Activated CD4-positive, alpha-beta T cell treated with anti-CD3 and anti-CD28 coated beads for 48 hours (primary cell): ENCODE data around the gene SHD.
A peak's percentile ranks its signal among the peaks of the same experiment; 100 is the strongest.

Experiments
- DNase-seq: peaks from one replicate; pipeline ENCODE4 v3.0.0-alpha.2; 2020

SHD gene

GRCh38 chr19:4298810-4299550 is 19.9 kb downstream of the SHD start:
- DNase-seq, result no peak

- DNase-seq, result no peak
Observed at GRCh38 chr19:4300589-4300988, 21.5 kb downstream of the SHD start.

DNA sequence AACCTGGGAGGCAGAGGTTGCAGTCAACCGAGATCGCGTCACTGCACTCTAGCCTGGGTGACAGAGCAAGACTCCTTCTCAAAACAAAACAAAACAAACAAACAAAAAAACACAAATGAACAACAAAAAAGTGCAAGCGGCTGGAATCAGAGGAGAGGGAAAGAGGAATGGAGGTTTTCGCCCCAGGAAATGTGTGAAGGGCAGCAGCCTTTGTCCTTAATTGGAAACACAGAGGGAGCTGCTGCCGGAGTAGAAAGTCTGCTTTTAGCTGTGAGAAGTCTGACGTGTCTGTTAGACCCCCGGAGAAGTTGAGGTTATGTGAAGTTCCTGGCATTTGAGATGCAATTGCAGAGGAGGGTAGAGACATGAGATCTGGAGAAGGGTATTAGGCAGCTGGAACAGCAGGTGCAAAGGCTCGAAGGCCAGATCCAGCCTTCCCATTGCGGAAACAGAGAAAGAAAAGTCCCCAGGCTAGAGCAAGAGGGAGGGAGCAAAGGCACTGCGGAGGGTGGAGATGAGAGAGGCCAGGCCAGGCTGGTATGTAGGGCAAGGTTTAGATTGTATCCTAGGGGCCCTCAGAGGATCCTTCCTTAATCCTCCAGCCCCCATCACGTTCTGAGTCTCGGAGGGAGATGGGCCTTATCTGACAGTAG is 22.6 kb downstream of the SHD start:
- no peak for DNase-seq

GRCh38 chr19:4302243-4302640 is 23.2 kb downstream of the SHD start, which contains the start of gene TMIGD2:
TSS of gene TMIGD2 (minus strand) at chr19:4302389. CDS start at chr19:4302385, 4 bp downstream.
- peak; percentile 28 for DNase-seq

DNA sequence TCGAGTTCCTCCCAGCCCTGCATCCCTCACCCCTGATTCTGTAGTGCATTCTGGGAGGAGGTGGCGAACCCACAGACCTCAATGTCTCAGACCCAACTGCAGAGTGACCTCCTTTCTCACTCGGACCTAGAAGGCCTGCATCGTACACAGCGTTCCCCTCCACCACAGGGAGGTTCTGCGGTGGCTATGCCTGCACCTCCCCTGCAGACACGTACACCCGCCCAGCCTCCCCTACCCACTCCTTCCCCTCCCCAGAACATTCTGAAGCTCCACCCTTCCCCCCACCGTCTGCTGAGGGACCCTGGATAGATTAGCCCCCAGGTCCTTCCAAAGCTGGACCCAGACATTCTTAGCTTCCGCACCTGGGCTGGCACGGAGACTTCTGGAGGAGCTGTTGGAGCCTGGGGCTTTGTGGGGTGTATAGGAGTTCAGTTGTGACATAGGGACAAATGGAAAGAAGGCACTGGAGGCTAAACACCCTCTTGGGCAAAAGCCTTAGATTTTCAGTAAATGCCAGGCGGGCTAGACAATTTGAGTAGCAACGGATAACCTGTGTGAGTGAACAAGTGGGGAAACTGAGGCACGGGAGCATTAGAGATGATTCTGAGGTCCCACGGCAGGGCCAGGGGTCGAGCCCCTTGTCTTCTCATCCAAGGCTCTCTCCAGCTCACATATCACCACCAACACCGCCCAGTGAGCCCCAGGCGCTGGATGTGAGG is 24.9 kb downstream of the SHD start:
- DNase-seq, result no peak

DNA sequence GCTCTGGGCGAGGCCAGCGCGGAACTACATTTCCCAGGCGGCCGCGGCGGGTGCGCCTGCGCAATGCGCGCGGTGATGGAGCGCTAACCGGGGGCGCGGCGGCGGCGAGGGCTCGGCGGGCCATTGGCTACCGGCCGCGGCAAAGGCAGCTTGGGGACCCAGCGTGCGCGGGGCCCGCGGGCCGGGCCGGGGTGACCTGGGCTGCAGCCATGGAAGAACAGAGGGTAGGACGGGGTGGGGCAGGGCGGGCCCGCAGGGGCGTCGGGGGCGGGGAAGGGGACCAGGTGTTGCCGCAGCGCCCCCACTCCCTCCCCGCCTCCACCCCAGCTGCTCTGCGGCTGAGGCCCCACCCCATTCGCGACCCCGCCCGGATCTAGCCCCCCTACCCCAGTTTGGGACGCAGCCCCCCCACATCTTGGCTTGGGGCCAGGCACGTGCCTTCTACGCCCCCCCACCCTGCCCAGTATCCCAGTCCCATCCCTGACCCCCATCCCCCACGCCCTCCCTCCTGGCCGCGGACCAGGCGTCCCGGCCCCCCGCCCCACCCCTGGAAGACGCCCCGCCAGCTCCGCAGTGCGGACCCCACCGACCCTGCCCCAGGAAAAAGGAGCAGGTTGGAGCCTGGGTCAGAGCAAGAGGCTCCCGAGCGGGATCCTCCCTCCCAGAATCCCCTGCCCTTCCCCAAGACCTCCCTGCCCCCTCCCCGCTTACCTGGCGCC is 25.6 kb downstream of the SHD start, which contains the start of gene FSD1:
TSS of gene FSD1 (plus strand) at position 61 of the 719 bp plus-strand sequence. CDS start at position 210, 149 bp downstream.
- DNase-seq, result peak; percentile 88

GRCh38 chr19:4305257-4305612 is 26.2 kb downstream of the SHD start:
- DNase-seq, result no peak

- DNase-seq, result no peak
Observed at GRCh38 chr19:4305659-4306058, 26.6 kb downstream of the SHD start.

- peak; percentile 50 for DNase-seq
Observed at GRCh38 chr19:4310247-4311121, 31.4 kb downstream of the SHD start.

DNA sequence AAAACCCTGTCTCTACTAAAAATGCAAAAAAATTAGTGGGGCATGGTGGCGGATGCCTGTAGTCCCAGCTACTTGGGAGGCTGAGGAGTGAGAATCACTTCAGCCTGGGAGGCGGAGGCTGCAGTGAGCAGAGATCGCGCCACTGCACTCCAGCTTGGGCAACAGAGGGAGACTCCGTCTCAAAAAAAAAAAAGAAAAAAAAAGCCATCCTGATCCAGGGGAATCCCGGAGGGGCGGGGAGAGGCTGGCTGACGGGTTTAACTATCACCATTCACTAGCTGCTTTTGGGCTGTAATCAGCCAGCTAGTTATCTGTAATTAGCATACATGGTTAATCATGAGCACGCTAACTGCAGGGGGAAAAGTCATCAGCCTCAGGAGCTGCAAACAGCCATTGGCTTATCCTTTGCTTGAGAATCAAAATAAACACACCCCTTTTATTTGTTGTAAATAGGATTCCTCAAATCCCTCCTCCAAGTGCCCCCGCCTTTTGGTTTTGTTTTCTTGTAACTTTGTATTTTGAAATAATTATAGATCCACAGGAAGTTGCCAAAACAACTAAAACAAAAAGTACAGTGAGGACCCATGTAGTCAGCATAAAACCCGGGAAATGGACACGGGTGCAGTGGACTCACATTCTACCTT is 34.9 kb downstream of the SHD start:
- no peak for DNase-seq

- DNase-seq, result no peak
Observed at GRCh38 chr19:4316956-4317355, 37.9 kb downstream of the SHD start.

DNA sequence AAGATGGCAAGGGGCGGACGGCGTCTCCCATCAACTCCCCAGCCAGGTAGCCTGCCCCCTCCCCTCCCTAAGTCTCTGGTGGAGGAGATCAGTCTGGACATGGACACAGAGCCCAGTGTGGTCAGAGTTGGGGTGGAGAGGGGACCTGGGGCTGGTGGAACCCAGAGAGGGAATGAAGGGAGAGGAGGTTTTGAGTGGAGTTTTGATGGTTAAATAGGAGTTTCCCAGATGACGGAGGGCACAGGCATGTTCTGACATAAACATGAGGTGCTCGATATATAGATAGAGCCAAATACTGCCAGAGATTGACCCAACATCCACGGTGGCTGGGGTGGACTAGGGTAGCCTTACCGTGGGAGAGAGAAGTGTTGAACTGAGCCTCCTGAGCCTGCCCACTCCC is 39.4 kb downstream of the SHD start:
- DNase-seq, result no peak

DNA sequence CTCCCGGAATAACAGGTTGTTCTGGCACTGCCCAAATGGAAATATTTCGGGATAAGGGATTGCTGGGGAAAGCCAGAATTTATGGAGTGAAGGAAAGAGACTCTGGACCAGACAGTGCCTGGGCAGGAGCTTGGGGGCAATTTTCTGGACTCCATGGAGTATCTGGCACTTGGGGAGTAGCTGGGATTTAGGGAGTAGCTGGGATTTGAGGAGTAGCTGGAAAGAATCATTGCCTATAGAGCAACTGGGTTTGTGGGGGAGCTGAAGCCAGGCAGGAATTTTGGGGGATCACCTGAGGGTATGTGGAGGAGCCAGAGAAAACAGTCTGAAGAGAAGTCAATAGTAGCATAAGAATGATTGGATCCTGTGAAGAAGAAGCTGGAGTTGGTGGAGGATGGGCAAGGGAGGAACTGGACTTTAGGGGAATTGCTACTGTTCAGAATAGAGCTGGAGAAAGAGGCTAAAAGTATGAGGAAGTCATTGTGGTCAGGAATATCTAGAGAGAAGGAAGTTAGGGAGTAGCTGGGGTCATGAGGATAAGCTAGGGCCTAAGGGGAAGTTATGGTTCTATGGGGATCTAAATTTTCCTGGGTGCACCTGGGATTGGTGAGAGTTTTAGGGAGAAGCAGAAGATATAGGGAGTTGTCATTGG is 40.1 kb downstream of the SHD start:
- DNase-seq, result no peak

DNA sequence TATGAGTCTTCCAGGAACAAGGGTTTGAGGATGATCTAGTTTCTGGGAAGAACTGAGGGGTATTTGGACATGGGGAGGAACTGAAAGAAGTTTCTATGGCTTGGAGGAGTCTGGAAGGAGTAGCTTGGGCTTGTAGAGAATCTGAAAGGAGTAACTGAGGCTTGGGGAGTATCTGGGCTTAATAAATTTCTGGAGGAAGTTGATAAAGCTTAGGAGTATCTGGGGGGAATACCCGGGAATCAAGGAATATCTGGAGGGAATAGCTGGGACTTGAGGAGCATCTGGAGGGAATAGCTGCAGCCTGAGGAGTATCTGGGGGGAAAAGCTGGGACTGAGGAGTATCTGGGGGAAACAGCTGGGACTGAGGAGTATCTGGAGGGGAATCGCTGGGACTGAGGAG is 41.4 kb downstream of the SHD start:
- DNase-seq, result no peak

DNA sequence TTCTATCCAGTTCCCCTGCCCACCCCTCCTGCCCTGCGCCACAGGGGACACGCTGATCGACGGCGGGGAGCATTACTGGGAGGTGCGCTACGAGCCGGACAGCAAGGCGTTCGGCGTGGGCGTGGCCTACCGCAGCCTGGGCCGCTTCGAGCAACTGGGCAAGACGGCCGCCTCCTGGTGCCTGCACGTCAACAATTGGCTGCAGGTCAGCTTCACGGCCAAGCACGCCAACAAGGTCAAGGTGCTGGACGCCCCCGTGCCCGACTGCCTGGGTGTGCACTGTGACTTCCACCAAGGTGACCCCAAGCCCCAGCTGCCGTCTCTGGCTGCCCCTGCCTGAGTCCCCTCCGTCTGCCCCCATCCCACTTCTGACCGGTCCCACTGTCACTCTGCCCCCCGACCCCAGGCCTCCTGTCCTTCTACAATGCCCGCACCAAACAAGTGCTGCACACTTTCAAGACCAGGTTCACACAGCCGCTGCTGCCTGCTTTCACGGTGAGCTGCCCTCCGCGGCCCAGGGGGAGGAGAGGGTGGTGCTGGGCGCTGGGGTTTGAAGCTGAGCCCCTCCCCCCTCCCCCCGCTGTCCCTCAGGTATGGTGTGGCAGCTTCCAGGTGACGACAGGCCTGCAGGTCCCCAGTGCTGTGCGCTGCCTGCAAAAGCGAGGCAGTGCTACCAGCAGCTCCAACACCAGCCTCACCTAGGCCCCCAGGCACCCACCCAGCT is 44.0 kb downstream of the SHD start:
- DNase-seq, result no peak

GRCh38 chr19:4323692-4324091 is 44.6 kb downstream of the SHD start:
- no peak for DNase-seq

DNA sequence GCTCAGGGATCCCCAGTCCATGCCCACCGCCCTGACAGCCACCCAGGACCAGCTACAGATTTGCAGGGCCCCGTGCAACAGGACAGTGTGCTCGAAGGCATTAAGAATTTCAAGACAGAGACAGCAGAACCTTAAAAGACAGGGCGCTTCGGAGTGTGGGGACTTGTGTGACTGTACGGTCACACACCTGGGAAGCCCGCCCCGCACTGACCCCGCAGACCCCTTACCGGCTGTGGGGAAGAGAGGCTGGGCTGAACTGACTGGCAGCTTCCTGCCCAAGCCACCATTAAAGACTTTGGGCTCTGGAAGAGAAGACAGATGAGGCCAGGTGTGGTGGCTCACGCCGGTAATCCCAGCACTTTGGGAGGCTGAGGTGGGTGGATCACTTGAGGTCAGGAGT is 45.2 kb downstream of the SHD start:
- DNase-seq, result no peak

- DNase-seq, result no peak
Observed at GRCh38 chr19:4326215-4326836, 47.3 kb downstream of the SHD start.

DNA sequence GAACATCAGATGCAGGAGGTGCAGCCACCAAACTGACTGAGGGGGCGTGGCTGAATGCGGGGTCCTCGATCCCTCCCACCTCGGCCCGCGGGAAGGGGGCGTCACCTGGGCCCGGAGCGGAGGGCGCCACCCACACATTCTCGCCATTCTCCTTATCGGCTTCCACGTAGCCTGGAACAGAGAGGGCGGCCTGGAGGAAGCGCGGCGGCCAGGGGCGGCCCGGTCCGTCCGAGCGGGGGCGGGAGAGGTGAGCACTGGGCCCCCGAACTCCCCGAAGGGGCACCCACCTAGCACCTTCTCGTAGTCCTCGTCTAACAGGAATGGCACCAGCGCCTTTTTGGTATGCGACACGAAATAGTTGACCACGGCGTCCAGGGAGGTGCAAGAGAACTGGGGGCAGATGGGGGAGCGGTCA is 47.8 kb downstream of the SHD start:
- peak; percentile 29 for DNase-seq
